ENCODE results near the gene NLGN1. TPM values are rescaled to one million over a fixed set of nuclear protein-coding genes. Genes with fewer than 3 reads are reported as not detected.

Gene NLGN1
- total RNA-seq, 4 donors from 2014 or later = 12.9 to 20.9 (median 18.0) TPM

GRCh38 chr3:174162550-174162949 lies 765.0 kb downstream of the NLGN1 start:
- intact Hi-C loops (cut with DNase I) = no loop called here
- Histone ChIP-seq H3K27me3 (no peaks in the 10 kb centered on the region), H3K27ac (replicated peaks in 1 of 4) (no peak overlapping the region), H3K4me3 (no peak overlapping the region), H3K36me3 (no peaks in the 10 kb centered on the region), H3K9me3 (peaks cover 0 to 23% (median 0%) of the 10 kb centered on the region in 4 donors), H3K4me1 (peaks cover 0 to 3% (median 0%) of the 10 kb centered on the region in 4 donors)
- 100% methylated on average over 1 of the region's 1 CpG for WGBS
- DNase-seq (ENCODE audit: extremely low spot score) = no peak
- TF ChIP-seq CTCF (IDR thresholded peaks at IDR 0.05) (no peak), POLR2A (IDR thresholded peaks at IDR 0.05; ENCODE audit: low read depth) (no peak), POLR2AphosphoS5 (IDR thresholded peaks at IDR 0.05) (no peak), EP300 (IDR thresholded peaks at IDR 0.05) (no peak)

GRCh38 chr3:174168026-174168425 lies 770.5 kb downstream of the NLGN1 start:
- 67% methylated on average over 1 of the region's 1 CpG for WGBS
- no peaks in the 10 kb centered on the region for H3K36me3 ChIP-seq
- no peak overlapping the region for H3K4me3 ChIP-seq
- H3K27me3 ChIP-seq = no peaks in the 10 kb centered on the region
- intact Hi-C loops (cut with DNase I) = no loop called here
- TF ChIP-seq POLR2A (IDR thresholded peaks at IDR 0.05; ENCODE audit: low read depth) (no peak), POLR2AphosphoS5 (IDR thresholded peaks at IDR 0.05) (no peak), CTCF (IDR thresholded peaks at IDR 0.05) (no peak), EP300 (IDR thresholded peaks at IDR 0.05) (no peak)
- H3K9me3 ChIP-seq = peaks cover 0 to 23% (median 0%) of the 10 kb centered on the region in 4 donors
- no peak overlapping the region for H3K27ac ChIP-seq (replicated peaks in 1 of 4)
- peaks cover 0 to 3% (median 0%) of the 10 kb centered on the region in 4 donors for H3K4me1 ChIP-seq
- DNase-seq (ENCODE audit: extremely low spot score) = no peak

- intact Hi-C loops (cut with DNase I) = no loop called here
- WGBS = 79% methylated on average over 3 of the region's 3 CpGs
These were observed 771.2 kb downstream of the NLGN1 start for GRCh38 chr3:174168538-174169254.

GRCh38 chr3:174169736-174170135 lies 772.2 kb downstream of the NLGN1 start:
- Histone ChIP-seq H3K36me3 (no peaks in the 10 kb centered on the region), H3K27ac (replicated peaks in 1 of 4) (no peak overlapping the region), H3K27me3 (no peaks in the 10 kb centered on the region), H3K4me3 (no peak overlapping the region), H3K4me1 (peaks cover 0 to 3% (median 0%) of the 10 kb centered on the region in 4 donors), H3K9me3 (peaks cover 0 to 9% (median 0%) of the 10 kb centered on the region in 4 donors)
- intact Hi-C loops (cut with DNase I) = no loop called here
- DNase-seq (ENCODE audit: extremely low spot score) = no peak
- TF ChIP-seq POLR2AphosphoS5 (IDR thresholded peaks at IDR 0.05) (no peak), POLR2A (IDR thresholded peaks at IDR 0.05; ENCODE audit: low read depth) (no peak), CTCF (IDR thresholded peaks at IDR 0.05) (no peak)
- WGBS = 96% methylated on average over 3 of the region's 3 CpGs

More at GRCh38 chr3:174168538-174169254, 771.2 kb downstream of the NLGN1 start:
- Histone ChIP-seq H3K27me3 (no peaks in the 10 kb centered on the region), H3K36me3 (no peaks in the 10 kb centered on the region), H3K27ac (replicated peaks in 1 of 4) (no peak overlapping the region), H3K4me1 (peaks cover 0 to 3% (median 0%) of the 10 kb centered on the region in 4 donors), H3K4me3 (no peak overlapping the region), H3K9me3 (peaks cover 0 to 18% (median 0%) of the 10 kb centered on the region in 4 donors)
- DNase-seq (ENCODE audit: extremely low spot score) = no peak
- TF ChIP-seq EP300 (IDR thresholded peaks at IDR 0.05) = no peak
- TF ChIP-seq POLR2AphosphoS5 (IDR thresholded peaks at IDR 0.05) = no peak
- no peak for TF ChIP-seq CTCF (IDR thresholded peaks at IDR 0.05)
- no peak for TF ChIP-seq POLR2A (IDR thresholded peaks at IDR 0.05; ENCODE audit: low read depth)
